ENCODE results near the gene CAMTA1. TPM values are rescaled to one million over a fixed set of nuclear protein-coding genes. Genes with fewer than 3 reads are reported as not detected.
A peak's percentile ranks its signal among the peaks of the same experiment; 100 is the strongest.

The CAMTA1 gene
- total RNA-seq, 1 experiment from 2014 or later: 219 TPM

GRCh38 chr1:7228252-7228961, 443.2 kb downstream of the CAMTA1 start:
- peak; percentile 40 for DNase-seq (ENCODE audit: low read depth)

- no peak for DNase-seq (ENCODE audit: low read depth)
Observed at GRCh38 chr1:7229186-7229585, 443.9 kb downstream of the CAMTA1 start.

GRCh38 chr1:7229696-7230631, 444.7 kb downstream of the CAMTA1 start:
- DNase-seq (ENCODE audit: low read depth): peak; percentile 54

- no peak for DNase-seq (ENCODE audit: low read depth)
Observed at GRCh38 chr1:7232441-7233236, 447.4 kb downstream of the CAMTA1 start.

- no peak for DNase-seq (ENCODE audit: low read depth)
Observed at GRCh38 chr1:7233237-7233540, 447.9 kb downstream of the CAMTA1 start.

- no peak for DNase-seq (ENCODE audit: low read depth)
Observed at GRCh38 chr1:7233646-7234470, 448.6 kb downstream of the CAMTA1 start.

- no peak for DNase-seq (ENCODE audit: low read depth)
Observed at GRCh38 chr1:7234471-7234755, 449.2 kb downstream of the CAMTA1 start.

GRCh38 chr1:7235871-7236517, 450.7 kb downstream of the CAMTA1 start:
- DNase-seq (ENCODE audit: low read depth): no peak

- DNase-seq (ENCODE audit: low read depth): no peak
Observed at GRCh38 chr1:7236844-7237515, 451.7 kb downstream of the CAMTA1 start.

GRCh38 chr1:7247158-7247557, 461.9 kb downstream of the CAMTA1 start:
- DNase-seq (ENCODE audit: low read depth): peak; percentile 30

GRCh38 chr1:7247791-7248548, 462.7 kb downstream of the CAMTA1 start:
- DNase-seq (ENCODE audit: low read depth): no peak

GRCh38 chr1:7248549-7249199, 463.4 kb downstream of the CAMTA1 start:
- DNase-seq (ENCODE audit: low read depth): no peak

GRCh38 chr1:7249516-7249915, 464.3 kb downstream of the CAMTA1 start:
- DNase-seq (ENCODE audit: low read depth): peak; percentile 55

GRCh38 chr1:7250176-7250575, 464.9 kb downstream of the CAMTA1 start:
- DNase-seq (ENCODE audit: low read depth): peak; percentile 80

- DNase-seq (ENCODE audit: low read depth): no peak
Observed at GRCh38 chr1:7250597-7251453, 465.6 kb downstream of the CAMTA1 start.

GRCh38 chr1:7251454-7251800, 466.2 kb downstream of the CAMTA1 start:
- DNase-seq (ENCODE audit: low read depth): no peak

- no peak for DNase-seq (ENCODE audit: low read depth)
Observed at GRCh38 chr1:7252411-7253117, 467.3 kb downstream of the CAMTA1 start.

GRCh38 chr1:7253118-7253480, 467.8 kb downstream of the CAMTA1 start:
- DNase-seq (ENCODE audit: low read depth): peak; percentile 84
